GM10266 (cell line): ENCODE results near the gene ATP6V0B.

Source experiments
- DNase-seq: peaks from one replicate; pipeline ENCODE4 v3.0.0; 2012; ENCODE audit errors: extremely low spot score
- TF ChIP-seq, protein P1 (sequence below): IDR thresholded peaks from 2 replicates; pipeline ENCODE4 v1.5.1; 2012; ENCODE audit warnings: mild to moderate bottlenecking, low read depth; ENCODE audit not compliant: control insufficient read depth, insufficient read depth; ENCODE audit errors: missing control alignments

ATP6V0B gene

DNA sequence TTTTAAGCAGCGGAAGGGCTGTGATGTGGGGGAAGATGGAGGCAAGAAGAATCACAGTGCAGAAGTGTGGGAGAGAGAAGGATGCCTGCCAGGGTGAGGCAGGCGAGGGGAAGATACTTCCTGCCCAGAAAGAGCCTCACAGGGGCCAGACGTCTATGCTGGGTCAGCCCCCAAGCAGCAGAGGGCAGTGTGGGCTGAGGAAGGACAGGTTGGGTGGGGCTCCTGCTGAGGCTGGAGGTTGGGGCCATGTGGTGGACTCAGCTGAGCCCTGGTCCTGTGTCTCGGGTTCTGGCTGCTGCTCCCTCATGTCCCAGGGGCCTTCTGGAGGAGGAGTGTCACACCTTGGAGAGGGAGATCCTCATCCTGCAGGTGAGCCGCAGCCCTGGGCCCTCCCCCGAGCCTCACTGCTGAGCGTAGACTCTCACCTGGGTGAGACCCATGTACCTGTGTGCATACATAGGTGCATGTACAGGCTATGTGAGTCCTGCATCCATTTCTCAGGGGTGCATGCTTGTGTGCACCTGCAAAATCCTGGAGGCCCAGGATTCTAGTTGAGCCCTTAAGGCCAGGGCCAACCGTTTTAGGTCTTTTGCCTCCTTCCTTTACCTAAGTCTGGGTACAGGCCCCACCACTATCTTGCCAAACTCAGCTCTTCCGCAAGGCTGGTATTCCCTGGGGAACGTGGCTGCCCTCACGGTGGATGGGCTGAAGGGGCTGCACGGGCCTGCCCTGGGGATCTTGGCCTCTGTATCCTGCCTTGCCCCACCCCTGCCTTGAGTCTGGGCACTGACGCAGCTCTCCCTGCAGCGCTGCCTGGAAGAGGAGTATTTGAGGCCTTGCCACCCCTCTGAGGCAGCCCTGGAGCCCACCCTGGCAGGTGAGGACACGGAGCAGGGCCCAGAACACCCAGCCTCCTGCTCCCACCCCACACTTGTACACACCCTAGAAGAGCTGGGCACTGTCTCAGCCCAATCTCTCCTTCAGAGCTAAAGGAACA is 20.3 kb downstream of the ATP6V0B start:
- DNase-seq, result peak; percentile 47
- TF ChIP-seq, protein P1, sequence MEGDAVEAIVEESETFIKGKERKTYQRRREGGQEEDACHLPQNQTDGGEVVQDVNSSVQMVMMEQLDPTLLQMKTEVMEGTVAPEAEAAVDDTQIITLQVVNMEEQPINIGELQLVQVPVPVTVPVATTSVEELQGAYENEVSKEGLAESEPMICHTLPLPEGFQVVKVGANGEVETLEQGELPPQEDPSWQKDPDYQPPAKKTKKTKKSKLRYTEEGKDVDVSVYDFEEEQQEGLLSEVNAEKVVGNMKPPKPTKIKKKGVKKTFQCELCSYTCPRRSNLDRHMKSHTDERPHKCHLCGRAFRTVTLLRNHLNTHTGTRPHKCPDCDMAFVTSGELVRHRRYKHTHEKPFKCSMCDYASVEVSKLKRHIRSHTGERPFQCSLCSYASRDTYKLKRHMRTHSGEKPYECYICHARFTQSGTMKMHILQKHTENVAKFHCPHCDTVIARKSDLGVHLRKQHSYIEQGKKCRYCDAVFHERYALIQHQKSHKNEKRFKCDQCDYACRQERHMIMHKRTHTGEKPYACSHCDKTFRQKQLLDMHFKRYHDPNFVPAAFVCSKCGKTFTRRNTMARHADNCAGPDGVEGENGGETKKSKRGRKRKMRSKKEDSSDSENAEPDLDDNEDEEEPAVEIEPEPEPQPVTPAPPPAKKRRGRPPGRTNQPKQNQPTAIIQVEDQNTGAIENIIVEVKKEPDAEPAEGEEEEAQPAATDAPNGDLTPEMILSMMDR, result peak; percentile 42

GRCh38 chr1:43995984-43996732 is 21.4 kb downstream of the ATP6V0B start:
- TF ChIP-seq, protein P1, result no peak
- no peak for DNase-seq

DNA sequence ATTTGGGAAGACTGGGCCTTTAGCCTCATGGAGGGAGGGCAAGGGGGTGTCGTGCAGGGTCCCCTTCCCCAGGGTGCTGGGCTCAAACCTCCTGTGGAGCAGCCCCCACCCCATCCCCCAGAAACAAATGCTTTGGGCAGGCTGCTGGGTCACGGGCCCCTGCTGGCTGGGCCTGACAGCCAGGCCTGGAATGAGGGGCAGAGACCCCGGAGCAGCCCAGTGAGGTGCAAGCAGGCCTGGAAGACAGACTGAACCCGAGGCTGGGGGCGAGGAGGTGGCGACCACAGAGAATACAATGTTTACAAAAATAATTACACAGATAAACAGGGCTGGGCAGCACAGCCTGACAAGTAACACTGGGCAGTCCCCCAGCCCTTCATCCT is 22.0 kb downstream of the ATP6V0B start:
- DNase-seq, result no peak
- TF ChIP-seq, protein P1, result no peak

DNA sequence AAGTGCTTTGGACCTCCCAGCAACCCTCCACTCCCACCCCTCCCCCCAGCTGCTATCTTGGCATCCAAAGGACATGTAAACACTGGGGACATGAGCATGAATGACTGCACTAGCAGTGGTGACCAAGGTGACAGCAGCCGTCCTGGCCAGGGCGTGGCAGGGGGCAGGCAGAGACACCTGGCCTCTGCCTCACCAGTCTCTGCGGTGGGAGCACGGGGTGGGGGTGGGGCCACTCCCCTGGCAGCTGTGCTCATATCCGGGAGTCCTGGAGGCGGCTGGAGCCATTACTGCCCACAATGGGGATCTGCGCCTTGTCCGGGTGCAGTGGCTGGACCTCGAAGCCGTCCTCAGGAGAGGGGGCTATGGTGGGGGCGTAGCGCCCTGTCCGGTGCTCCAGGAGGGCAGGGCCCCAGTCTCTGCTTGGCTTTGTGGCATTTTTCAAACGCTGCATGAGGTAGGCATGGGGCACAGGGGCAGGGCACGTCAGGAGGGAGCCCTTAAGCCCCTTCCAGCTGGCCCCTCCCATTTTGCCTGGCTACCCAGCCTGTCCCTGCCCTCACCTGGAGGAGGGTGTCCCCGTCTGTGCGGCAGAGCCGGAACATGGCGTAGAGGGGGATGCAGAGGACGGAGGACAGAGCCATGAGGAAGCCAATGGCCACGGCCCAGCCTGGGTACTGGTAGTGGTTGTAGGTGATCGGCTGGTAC is 22.7 kb downstream of the ATP6V0B start:
- no peak for DNase-seq

DNA sequence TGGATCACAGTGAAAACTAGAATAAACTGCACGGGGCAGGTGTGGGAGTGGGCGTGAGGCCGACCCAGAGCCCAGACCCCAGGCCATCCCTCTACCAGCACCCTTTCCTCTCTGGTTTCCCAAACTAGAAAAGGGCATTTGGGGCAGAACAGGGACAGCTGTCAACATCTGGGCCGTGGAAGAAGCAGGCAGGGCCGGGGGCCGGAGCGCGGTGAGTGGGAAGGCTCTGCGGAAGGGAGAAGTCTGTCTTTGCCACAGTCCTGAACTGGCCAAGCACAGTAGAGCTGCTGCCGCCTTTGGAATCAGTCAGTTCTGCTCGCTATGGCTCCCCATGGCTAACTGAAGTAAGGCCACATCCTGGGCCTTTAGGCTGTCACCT is 23.2 kb downstream of the ATP6V0B start:
- DNase-seq, result no peak
- TF ChIP-seq, protein P1, result no peak

More for the DNA sequence above, 22.7 kb downstream of the ATP6V0B start:
- TF ChIP-seq, protein P1, result no peak

GRCh38 chr1:43999455-43999854 is 24.7 kb downstream of the ATP6V0B start:
- TF ChIP-seq, protein P1, result no peak
- no peak for DNase-seq
